GM12878 (cell line): ENCODE results near the gene NCKAP5.

Source experiments
- ATF2 ChIP-seq: IDR thresholded peaks from 2 replicates; pipeline ENCODE4 v1.6.1; 2012; ENCODE audit warnings: low read length, inconsistent platforms
- CTCF ChIP-seq, 3 experiments: IDR thresholded peaks in 2 of 3; conservative IDR thresholded peaks in 1 of 3; 2 replicates each; pipeline ENCODE4 v1.5.1; 2011; ENCODE audit warnings: low read depth in 3 of 3, low read length in 3 of 3, mild to moderate bottlenecking in 3 of 3, control low read depth in 2 of 3, moderate library complexity in 2 of 3, inconsistent platforms in 1 of 3, mixed read lengths in 1 of 3; ENCODE audit not compliant: control insufficient read depth in 2 of 3, insufficient read depth in 1 of 3; ENCODE audit errors: extremely low read depth in 1 of 3
- E2F4 ChIP-seq: IDR thresholded peaks from 2 replicates; pipeline ENCODE4 v1.6.1; 2012; ENCODE audit warnings: low read depth, low read length, improper control_type of control experiment
- FOXM1 ChIP-seq: IDR thresholded peaks from 2 replicates; pipeline ENCODE4 v1.6.1; 2012; ENCODE audit warnings: low read depth, mild to moderate bottlenecking, inconsistent platforms, low read length, moderate library complexity
- PAX5 ChIP-seq: IDR thresholded peaks from 2 replicates; pipeline ENCODE4 v1.6.1; 2011; ENCODE audit warnings: low read depth, low read length, borderline replicate concordance
- POLR2AphosphoS2 ChIP-seq: IDR thresholded peaks from 2 replicates; pipeline ENCODE4 v1.6.1; 2011; ENCODE audit warnings: low read depth, mild to moderate bottlenecking, low read length, improper control_type of control experiment, moderate library complexity
- POLR2AphosphoS5 ChIP-seq: IDR thresholded peaks from 2 replicates; pipeline ENCODE4 v1.6.1; 2011; ENCODE audit warnings: mild to moderate bottlenecking, low read length, inconsistent platforms
- SIN3A ChIP-seq: IDR thresholded peaks from 2 replicates; pipeline ENCODE4 v1.6.1; 2012; ENCODE audit warnings: low read depth, low read length, improper control_type of control experiment
- ZNF24 ChIP-seq: fragments of 450-650 bp; IDR thresholded peaks from 2 replicates; pipeline ENCODE4 v1.6.1; 2017; ENCODE audit warnings: antibody characterized with exemption, mild to moderate bottlenecking

DNA sequence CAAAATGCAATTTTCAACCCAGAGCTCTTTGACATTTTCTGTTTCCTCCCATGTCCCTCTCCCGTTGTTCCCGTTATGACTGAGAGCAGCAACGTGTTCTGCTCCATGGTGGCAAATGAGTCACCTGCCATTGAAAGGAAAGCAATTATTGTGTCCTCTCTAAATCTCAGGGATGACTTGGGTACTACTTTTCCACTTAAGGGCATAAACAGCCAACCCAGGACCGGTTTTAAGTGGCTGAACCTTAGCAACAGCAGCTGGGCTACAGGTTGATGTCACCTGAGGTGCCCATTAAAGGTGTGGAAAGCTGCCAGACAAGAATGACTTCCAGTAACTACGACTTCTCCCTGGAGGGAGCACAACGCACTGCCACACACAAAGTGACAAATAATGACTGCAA, 236.8 kb downstream of the NCKAP5 start:
- no peak for TF ChIP-seq SIN3A
- TF ChIP-seq CTCF (IDR thresholded peaks at IDR 0.05 in 2 of 3, conservative IDR thresholded peaks at IDR 0.05 in 1 of 3; ENCODE audit: control insufficient read depth in 2 of 3, extremely low read depth in 1 of 3, insufficient read depth in 1 of 3, low read depth in 3 of 3, low read length in 3 of 3): no peak
- no peak for TF ChIP-seq FOXM1
- TF ChIP-seq ATF2: no peak
- TF ChIP-seq ZNF24: no peak
- no peak for TF ChIP-seq PAX5
- TF ChIP-seq POLR2AphosphoS5: no peak
- TF ChIP-seq POLR2AphosphoS2: no peak
- TF ChIP-seq E2F4: no peak
